Omental fat pad (tissue), 4 donors: ENCODE data around the gene TFG. TPM values are rescaled to one million over a fixed set of nuclear protein-coding genes. Genes with fewer than 3 reads are reported as not detected.

Experiments
- ATAC-seq: fragments of 150-250 bp; one replicate; pipeline ENCODE4 v1.9.1; 2016; ENCODE audit warnings: mild to moderate bottlenecking, moderate library complexity; ENCODE audit not compliant: low FRiP score
- DNase-seq: peaks from one replicate; pipeline ENCODE4 v3.0.0-alpha.2; 2019; ENCODE audit warnings: low spot score
- CTCF ChIP-seq, 3 donors: fragments of 450-650 bp; IDR thresholded peaks; one replicate each; pipeline ENCODE4 v1.5.1; 2016 to 2017; ENCODE audit warnings: antibody characterized with exemption in 3 of 3, mild to moderate bottlenecking in 3 of 3, moderate library complexity in 2 of 3
- total RNA-seq, 4 donors: library from RNA; depleted of rRNA; stranded (reverse); fragments of >200 nt; gene quantifications; one replicate each; pipeline ENCODE4 v1.1.0, GENCODE V29; 2016

TFG gene
- total RNA-seq, 4 donors from 2014 or later = 59.3 to 108 (median 91.3) TPM

GRCh38 chr3:100740207-100740606, 30.9 kb downstream of the TFG start:
- no peak for ATAC-seq
- TF ChIP-seq CTCF (IDR thresholded peaks at IDR 0.05) = no peak
- DNase-seq = no peak

DNA sequence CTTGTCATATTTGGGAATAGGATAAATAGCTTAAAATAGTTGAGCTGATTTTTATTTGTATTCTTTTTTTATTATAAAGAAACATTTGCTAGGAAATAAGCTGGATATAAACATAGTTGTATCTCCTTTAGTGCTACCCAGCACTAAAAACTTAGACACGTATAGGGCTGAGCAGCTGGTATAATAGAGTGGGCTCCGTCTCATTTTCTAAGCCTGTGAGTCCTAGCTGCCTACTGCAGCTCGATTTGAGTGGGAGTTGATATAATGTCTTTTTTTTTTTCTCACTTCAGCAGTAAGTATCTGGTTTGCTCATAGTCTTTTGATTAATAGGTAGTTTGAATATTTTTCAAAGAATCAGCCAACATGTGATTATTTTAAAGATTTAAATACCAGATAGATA, 34.2 kb downstream of the TFG start:
- TF ChIP-seq CTCF (IDR thresholded peaks at IDR 0.05) = no peak
- no peak for ATAC-seq
- no peak for DNase-seq

- DNase-seq (no peak), ATAC-seq (no peak)
- TF ChIP-seq CTCF (IDR thresholded peaks at IDR 0.05) = no peak
Measured at GRCh38 chr3:100744671-100745070, 35.4 kb downstream of the TFG start.

- ATAC-seq = no peak
- DNase-seq = no peak
- TF ChIP-seq CTCF (IDR thresholded peaks at IDR 0.05) = no peak
Measured at GRCh38 chr3:100745617-100746016, 36.3 kb downstream of the TFG start.

GRCh38 chr3:100746092-100746491, 36.8 kb downstream of the TFG start:
- no peak for TF ChIP-seq CTCF (IDR thresholded peaks at IDR 0.05)
- DNase-seq (no peak), ATAC-seq (no peak)

- ATAC-seq (no peak), DNase-seq (no peak)
- TF ChIP-seq CTCF (IDR thresholded peaks at IDR 0.05) = no peak
Measured at GRCh38 chr3:100748220-100748619, 38.9 kb downstream of the TFG start.

- no peak for ATAC-seq
- TF ChIP-seq CTCF (IDR thresholded peaks at IDR 0.05) = no peak
- no peak for DNase-seq
Measured at GRCh38 chr3:100748967-100749366, 39.7 kb downstream of the TFG start.
